NB4 (cell line): ENCODE data around the gene FAM241A.

Source experiments
- TF ChIP-seq, protein P1 (sequence below): IDR thresholded peaks from one replicate; pipeline ENCODE4 v1.5.1; 2012; ENCODE audit warnings: low read depth, low read length
- TF ChIP-seq, protein P2 (sequence below): IDR thresholded peaks from 2 replicates; pipeline ENCODE4 v1.6.1; 2011; ENCODE audit warnings: low read depth, low read length

- TF ChIP-seq, protein P1, sequence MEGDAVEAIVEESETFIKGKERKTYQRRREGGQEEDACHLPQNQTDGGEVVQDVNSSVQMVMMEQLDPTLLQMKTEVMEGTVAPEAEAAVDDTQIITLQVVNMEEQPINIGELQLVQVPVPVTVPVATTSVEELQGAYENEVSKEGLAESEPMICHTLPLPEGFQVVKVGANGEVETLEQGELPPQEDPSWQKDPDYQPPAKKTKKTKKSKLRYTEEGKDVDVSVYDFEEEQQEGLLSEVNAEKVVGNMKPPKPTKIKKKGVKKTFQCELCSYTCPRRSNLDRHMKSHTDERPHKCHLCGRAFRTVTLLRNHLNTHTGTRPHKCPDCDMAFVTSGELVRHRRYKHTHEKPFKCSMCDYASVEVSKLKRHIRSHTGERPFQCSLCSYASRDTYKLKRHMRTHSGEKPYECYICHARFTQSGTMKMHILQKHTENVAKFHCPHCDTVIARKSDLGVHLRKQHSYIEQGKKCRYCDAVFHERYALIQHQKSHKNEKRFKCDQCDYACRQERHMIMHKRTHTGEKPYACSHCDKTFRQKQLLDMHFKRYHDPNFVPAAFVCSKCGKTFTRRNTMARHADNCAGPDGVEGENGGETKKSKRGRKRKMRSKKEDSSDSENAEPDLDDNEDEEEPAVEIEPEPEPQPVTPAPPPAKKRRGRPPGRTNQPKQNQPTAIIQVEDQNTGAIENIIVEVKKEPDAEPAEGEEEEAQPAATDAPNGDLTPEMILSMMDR, result no peak
- TF ChIP-seq, protein P2, sequence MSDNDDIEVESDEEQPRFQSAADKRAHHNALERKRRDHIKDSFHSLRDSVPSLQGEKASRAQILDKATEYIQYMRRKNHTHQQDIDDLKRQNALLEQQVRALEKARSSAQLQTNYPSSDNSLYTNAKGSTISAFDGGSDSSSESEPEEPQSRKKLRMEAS, result no peak
These were observed 8.7 kb upstream of the FAM241A start for GRCh38 chr4:112136551-112136950.
